Nephron (organoid): ENCODE data around the gene TIMM10B.

ENCODE experiments used
- H3K27ac Mint-ChIP-seq, 3 experiments: 2 replicates each; pipeline ENCODE4 v1.8.0; 2020; ENCODE audit warnings: mixed read lengths in 3 of 3, mild to moderate bottlenecking in 2 of 3, moderate library complexity in 1 of 3
- H3K27me3 Mint-ChIP-seq: 2 replicates; pipeline ENCODE4 v1.8.0; 2021; ENCODE audit warnings: low read depth, mild to moderate bottlenecking, moderate library complexity, mixed read lengths
- H3K36me3 Mint-ChIP-seq: 2 replicates; pipeline ENCODE4 v1.8.0; 2020; ENCODE audit warnings: low read depth, mixed read lengths
- H3K4me1 Mint-ChIP-seq: 2 replicates; pipeline ENCODE4 v1.8.0; 2020; ENCODE audit warnings: mixed read lengths
- H3K4me3 Mint-ChIP-seq, 3 experiments: 2 replicates each; pipeline ENCODE4 v1.8.0; 2020; ENCODE audit warnings: mild to moderate bottlenecking in 3 of 3, mixed read lengths in 3 of 3, moderate library complexity in 2 of 3
- H3K9me3 Mint-ChIP-seq: 2 replicates; pipeline ENCODE4 v1.8.0; 2020; ENCODE audit warnings: mixed read lengths
- TF ChIP-seq, protein P1 (sequence below), 3 experiments: fragments of 200-600 bp; sonication (generic); IDR thresholded peaks; one replicate each; pipeline ENCODE4 v1.5.0; 2021; ENCODE audit warnings: antibody characterized with exemption in 3 of 3; ENCODE audit not compliant: unreplicated experiment in 3 of 3

TIMM10B gene

DNA sequence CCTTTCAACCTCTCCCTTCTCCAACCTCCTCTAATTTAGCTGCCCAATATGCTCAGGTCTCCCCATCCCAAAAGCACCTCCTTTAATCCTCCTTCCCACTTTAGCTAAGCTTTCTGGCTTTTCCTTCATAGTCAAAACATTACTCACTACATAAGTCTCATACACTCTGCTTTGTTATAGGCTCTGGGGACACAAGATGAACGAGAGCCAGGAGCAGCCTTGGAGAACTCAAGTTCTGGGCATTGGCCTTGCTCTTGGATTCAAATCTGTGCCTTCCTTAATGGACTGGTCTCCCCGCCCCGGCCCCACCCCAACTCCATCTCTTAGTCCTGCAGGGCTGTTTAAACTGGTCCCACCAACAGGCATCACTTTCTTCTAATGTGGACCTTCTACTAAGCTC lies 29.1 kb upstream of the TIMM10B start:
- no peak overlapping the region for H3K27ac Mint-ChIP-seq
- TF ChIP-seq, protein P1, sequence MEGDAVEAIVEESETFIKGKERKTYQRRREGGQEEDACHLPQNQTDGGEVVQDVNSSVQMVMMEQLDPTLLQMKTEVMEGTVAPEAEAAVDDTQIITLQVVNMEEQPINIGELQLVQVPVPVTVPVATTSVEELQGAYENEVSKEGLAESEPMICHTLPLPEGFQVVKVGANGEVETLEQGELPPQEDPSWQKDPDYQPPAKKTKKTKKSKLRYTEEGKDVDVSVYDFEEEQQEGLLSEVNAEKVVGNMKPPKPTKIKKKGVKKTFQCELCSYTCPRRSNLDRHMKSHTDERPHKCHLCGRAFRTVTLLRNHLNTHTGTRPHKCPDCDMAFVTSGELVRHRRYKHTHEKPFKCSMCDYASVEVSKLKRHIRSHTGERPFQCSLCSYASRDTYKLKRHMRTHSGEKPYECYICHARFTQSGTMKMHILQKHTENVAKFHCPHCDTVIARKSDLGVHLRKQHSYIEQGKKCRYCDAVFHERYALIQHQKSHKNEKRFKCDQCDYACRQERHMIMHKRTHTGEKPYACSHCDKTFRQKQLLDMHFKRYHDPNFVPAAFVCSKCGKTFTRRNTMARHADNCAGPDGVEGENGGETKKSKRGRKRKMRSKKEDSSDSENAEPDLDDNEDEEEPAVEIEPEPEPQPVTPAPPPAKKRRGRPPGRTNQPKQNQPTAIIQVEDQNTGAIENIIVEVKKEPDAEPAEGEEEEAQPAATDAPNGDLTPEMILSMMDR (IDR thresholded peaks at IDR 0.05; ENCODE audit: unreplicated experiment in 3 of 3) = no peak
- no peaks in the 10 kb centered on the region for H3K27me3 Mint-ChIP-seq
- peaks cover 8% of the 10 kb centered on the region for H3K4me1 Mint-ChIP-seq
- H3K4me3 Mint-ChIP-seq = no peak overlapping the region
- H3K36me3 Mint-ChIP-seq = peaks cover 17% of the 10 kb centered on the region
- H3K9me3 Mint-ChIP-seq = no peaks in the 10 kb centered on the region

DNA sequence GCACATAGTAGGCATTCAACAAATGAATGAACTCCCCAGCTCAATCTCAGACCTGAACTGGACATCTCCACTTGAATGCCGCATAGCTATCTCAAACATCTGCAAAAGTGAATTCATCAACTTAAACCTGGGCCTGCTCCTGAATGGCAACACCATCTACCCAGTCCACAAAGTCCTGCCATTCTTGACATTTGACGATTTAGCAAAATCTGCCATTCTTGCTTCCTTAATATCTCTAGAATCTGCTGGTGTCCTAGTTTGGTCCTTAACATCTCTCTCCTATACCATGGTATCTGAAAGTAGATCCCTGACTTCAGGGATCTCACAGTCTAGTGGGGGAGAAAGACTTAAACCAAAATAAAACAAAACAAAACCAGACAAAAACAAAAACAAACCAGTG lies 28.1 kb upstream of the TIMM10B start:
- TF ChIP-seq, protein P1 (IDR thresholded peaks at IDR 0.05; ENCODE audit: unreplicated experiment in 3 of 3) = no peak
- Mint-ChIP-seq H3K36me3 (peaks cover 17% of the 10 kb centered on the region), H3K27ac (no peak overlapping the region), H3K9me3 (no peaks in the 10 kb centered on the region), H3K4me3 (no peak overlapping the region), H3K4me1 (peaks cover 8% of the 10 kb centered on the region), H3K27me3 (no peaks in the 10 kb centered on the region)

DNA sequence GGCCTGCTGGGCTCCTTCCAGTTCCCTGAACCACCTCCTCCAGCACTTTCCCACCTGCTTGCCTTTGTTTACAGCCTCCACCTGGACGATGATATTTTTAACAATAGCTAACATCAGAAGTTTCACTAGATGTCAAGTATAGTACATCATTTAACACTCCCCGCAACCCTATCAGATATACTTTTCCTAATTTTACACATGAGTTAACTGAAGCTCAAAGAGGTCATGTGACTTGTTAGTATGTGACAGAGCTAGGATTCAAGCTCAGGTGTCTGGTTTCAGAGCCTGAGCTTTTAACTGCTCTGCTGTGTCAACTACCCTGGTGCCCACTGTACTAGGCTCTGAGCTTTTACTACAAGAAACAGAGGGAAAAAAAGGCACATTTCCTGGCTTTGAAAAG lies 26.2 kb upstream of the TIMM10B start:
- no peaks in the 10 kb centered on the region for H3K9me3 Mint-ChIP-seq
- TF ChIP-seq, protein P1 (IDR thresholded peaks at IDR 0.05; ENCODE audit: unreplicated experiment in 3 of 3) = no peak
- H3K4me3 Mint-ChIP-seq = no peak overlapping the region
- H3K4me1 Mint-ChIP-seq = peaks cover 8% of the 10 kb centered on the region
- no peaks in the 10 kb centered on the region for H3K27me3 Mint-ChIP-seq
- peaks cover 21% of the 10 kb centered on the region for H3K36me3 Mint-ChIP-seq
- H3K27ac Mint-ChIP-seq = peak overlapping the region in 2 of 3 experiments; percentile 6 to 63

DNA sequence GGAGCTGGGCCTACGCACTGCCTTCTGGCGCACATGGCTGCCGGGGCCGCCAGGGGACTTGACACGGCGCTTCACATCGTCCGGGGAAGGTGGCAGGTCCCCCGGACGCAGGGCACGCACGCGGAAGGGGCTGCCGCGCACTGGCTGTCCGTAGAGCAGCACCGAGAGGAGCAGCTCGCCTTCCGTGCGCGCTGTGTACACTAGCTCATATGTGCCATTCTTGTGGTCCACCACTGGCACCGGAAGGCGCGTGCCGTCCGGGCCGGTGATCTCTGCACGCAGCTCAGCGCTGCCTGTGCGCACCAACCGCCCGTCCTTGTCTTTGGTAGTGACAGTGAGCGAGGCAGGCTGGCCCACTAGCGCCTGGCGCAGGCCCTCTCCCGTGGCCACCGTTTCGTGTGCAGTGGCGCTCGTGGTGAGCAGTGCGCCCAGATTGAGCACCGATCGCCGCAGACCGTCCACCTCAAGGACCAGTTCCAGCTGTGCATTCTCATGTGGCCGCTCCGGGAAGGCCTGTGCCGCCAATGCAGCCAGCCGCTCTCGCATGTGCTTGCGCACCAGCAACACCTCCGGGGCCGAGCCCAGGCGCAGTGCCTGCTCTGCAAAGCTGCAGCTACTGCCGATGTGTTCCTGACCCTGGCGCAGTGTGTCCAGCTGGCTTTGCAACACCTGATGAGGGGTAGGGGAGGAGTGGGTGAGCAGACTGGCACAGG lies 24.8 kb upstream of the TIMM10B start:
- Mint-ChIP-seq H3K36me3 (peaks cover 25% of the 10 kb centered on the region), H3K9me3 (no peaks in the 10 kb centered on the region), H3K4me3 (no peak overlapping the region), H3K27ac (no peak overlapping the region), H3K27me3 (no peaks in the 10 kb centered on the region), H3K4me1 (peaks cover 8% of the 10 kb centered on the region)
- TF ChIP-seq, protein P1 (IDR thresholded peaks at IDR 0.05; ENCODE audit: unreplicated experiment in 3 of 3) = no peak

DNA sequence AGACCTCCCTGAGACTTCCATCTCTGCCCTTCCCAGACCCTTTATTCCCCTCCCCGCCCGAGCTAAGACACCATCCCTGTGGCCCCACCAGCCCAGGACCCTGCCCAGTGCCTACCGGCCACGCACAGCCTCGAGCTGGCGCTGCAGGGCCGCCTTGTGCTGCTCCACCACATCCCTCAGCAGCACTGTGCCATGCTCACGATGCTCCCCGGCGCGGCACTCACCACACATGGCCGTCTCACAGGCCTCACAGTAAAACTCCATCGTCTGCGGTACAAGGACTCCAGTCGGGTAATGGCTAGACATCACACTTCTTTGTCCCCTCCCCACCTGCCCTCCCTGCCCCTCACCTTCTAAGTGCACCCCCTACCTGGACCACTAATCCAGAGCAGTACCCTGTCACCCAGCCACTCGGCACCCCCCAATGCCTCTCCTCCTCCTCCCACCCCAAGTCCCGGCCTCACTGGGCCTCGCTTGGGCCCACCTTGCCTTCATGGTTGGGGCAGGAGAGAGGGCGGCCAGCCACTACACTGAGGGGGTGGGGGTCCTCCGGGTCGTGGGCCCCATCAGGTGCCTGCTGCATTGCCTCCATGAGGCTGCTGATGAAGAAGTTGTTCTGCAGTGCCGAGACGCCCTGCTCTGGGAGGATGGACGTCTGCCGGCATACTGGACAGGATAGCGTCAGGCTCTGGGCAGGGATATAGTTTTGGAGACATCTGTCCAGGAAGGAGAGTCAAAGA lies 23.6 kb upstream of the TIMM10B start:
- no peak overlapping the region for H3K27ac Mint-ChIP-seq
- H3K4me1 Mint-ChIP-seq = peaks cover 8% of the 10 kb centered on the region
- H3K27me3 Mint-ChIP-seq = no peaks in the 10 kb centered on the region
- no peaks in the 10 kb centered on the region for H3K9me3 Mint-ChIP-seq
- no peak overlapping the region for H3K4me3 Mint-ChIP-seq
- TF ChIP-seq, protein P1 (IDR thresholded peaks at IDR 0.05; ENCODE audit: unreplicated experiment in 3 of 3) = no peak
- peaks cover 27% of the 10 kb centered on the region for H3K36me3 Mint-ChIP-seq
